Gastroesophageal sphincter (tissue), 3 donors: ENCODE results near the gene SERPINB4.
"Not testable (repeated sequence)": the region's sequence is repeated elsewhere in the genome, so short reads cannot be mapped to it uniquely, and the experiment has no call there.

Source experiments
- CTCF ChIP-seq, 4 experiments: fragments of 200-600 bp in 2 of 4; fragments of 450-650 bp in 2 of 4; sonication (generic) in 1 of 4; IDR thresholded peaks; one replicate each; pipeline ENCODE4 v1.5.1; 2017 to 2019; ENCODE audit warnings: antibody characterized with exemption in 4 of 4, mild to moderate bottlenecking in 2 of 4, moderate library complexity in 2 of 4
- EP300 ChIP-seq: sonication (generic); formaldehyde crosslinking; IDR thresholded peaks from one replicate; pipeline ENCODE4 v1.6.1; 2017; ENCODE audit warnings: antibody characterized with exemption, mild to moderate bottlenecking
- POLR2A ChIP-seq, 2 donors: fragments of 450-650 bp; IDR thresholded peaks; one replicate each; pipeline ENCODE4 v1.6.1; 2017; ENCODE audit warnings: antibody characterized with exemption in 2 of 2, mild to moderate bottlenecking in 2 of 2, moderate library complexity in 1 of 2
- POLR2AphosphoS5 ChIP-seq: sonication (generic); formaldehyde crosslinking; IDR thresholded peaks from one replicate; pipeline ENCODE4 v1.6.1; 2017; ENCODE audit warnings: antibody characterized with exemption

- TF ChIP-seq POLR2A (IDR thresholded peaks at IDR 0.05); POLR2AphosphoS5; CTCF (IDR thresholded peaks at IDR 0.05); EP300: not testable (repeated sequence)
Observed at GRCh38 chr18:63642668-63643356, 1.2 kb downstream of the SERPINB4 start.
